ENCODE measurements around the gene SYNPO.

- no peak for TF ChIP-seq CTCF (IDR thresholded peaks at IDR 0.05; ENCODE audit: insufficient read depth, low read length, poor library complexity, severe bottlenecking)
- no peak for TF ChIP-seq EZH2phosphoT487 (conservative IDR thresholded peaks at IDR 0.05; ENCODE audit: low read length)
These were observed 44.1 kb upstream of the SYNPO start for GRCh38 chr5:150596313-150596712.
